Measurements from ENCODE around the gene PPP4C. TPM values are rescaled to one million over a fixed set of nuclear protein-coding genes. Genes with fewer than 3 reads are reported as not detected.
"Not testable (repeated sequence)": the region's sequence is repeated elsewhere in the genome, so short reads cannot be mapped to it uniquely, and the experiment has no call there.

PPP4C gene
- total and polyA plus RNA-seq, 9 donors, result 39.4 to 77.4 (median 70.4) TPM

DNA sequence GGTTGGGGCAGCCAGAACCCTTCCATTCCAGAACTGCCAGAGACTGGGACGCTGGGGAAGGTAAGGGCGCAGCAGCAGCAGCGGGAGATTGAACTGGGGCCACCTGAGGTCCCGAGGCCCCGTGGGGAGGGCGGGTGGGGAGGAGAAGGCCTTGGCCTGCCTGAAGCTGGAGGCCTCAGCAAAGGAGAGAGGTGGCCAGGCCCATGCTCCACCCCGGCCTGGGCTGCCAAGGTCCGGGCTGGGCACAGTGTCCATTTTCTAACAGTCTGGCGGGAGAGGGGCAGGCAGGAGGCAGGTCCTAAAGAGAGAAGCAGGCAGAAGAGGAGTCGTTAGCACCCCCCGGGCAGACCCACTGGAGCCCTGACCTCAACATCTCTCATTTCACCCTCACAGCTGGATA, 38.6 kb downstream of the PPP4C start:
- H3K4me3 ChIP-seq (ENCODE audit: low read length), result no peak overlapping the region
- H3K36me3 ChIP-seq (ENCODE audit: control insufficient read depth, insufficient read depth, low read length), result peaks cover 64% of the 10 kb centered on the region
- H3K27me3 ChIP-seq (ENCODE audit: control insufficient read depth, insufficient read depth, low read length), result no peaks in the 10 kb centered on the region
- peaks cover 19% of the 10 kb centered on the region for H3K4me1 ChIP-seq (ENCODE audit: control insufficient read depth, insufficient read depth, low read length)
- no peak for DNase-seq
- no peak overlapping the region for H3K27ac ChIP-seq (ENCODE audit: low read length)
- 76% methylated on average over 4 of the region's 11 CpGs for WGBS (ENCODE audit: insufficient coverage)
- no peaks in the 10 kb centered on the region for H3K9me3 ChIP-seq (replicated peaks; ENCODE audit: control insufficient read depth, low read depth, low read length)

DNA sequence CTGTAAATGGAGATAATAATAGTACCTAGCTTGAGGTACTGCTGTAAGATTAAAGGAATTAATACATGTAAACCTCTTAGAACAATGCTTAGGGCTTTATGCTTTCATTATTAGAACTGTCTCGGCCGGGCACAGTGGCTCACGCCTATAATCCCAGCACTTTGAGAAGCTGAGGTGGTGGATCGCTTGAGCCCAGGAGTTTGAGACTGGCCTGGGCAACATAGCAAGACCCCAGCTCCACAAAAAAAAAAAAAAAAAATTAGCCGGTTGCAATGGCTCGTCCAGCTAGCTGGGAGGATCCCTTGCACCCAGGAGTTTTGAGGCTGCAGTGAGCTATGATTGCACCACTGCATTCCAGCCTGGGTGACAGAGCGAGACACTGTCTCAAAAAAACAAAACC, 39.0 kb downstream of the PPP4C start:
- H3K4me3 ChIP-seq (ENCODE audit: low read length); DNase-seq; H3K9me3 ChIP-seq (replicated peaks; ENCODE audit: control insufficient read depth, low read depth, low read length); H3K27ac ChIP-seq (ENCODE audit: low read length); H3K27me3 ChIP-seq (ENCODE audit: control insufficient read depth, insufficient read depth, low read length): not testable (repeated sequence)
- 100% methylated on average over 3 of the region's 7 CpGs for WGBS (ENCODE audit: insufficient coverage)
- Histone ChIP-seq H3K4me1 (ENCODE audit: control insufficient read depth, insufficient read depth, low read length) (peaks cover 19% of the 10 kb centered on the region), H3K36me3 (ENCODE audit: control insufficient read depth, insufficient read depth, low read length) (peaks cover 64% of the 10 kb centered on the region)

DNA sequence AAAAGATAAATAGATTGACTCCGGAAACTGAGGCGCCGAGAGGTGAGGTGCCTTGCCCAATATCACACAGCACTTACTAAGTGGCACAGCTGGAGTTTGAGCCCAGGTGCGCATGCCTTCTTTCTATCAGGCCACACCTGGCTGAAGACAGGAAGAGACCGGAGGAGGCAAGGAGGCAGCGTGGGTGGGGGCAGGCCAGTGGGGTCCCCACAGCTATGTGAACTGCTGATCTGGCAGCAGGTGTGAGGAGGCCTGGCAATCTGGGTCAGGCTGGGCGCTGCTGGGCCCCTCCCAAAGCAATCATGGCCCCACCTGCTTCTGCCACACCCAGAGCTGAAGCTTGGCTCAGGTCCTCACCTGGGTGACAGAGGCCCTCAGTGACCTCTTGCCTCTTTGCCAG, 39.4 kb downstream of the PPP4C start:
- Histone ChIP-seq H3K4me1 (ENCODE audit: control insufficient read depth, insufficient read depth, low read length) (peaks cover 21% of the 10 kb centered on the region), H3K4me3 (ENCODE audit: low read length) (no peak overlapping the region), H3K9me3 (replicated peaks; ENCODE audit: control insufficient read depth, low read depth, low read length) (no peaks in the 10 kb centered on the region), H3K36me3 (ENCODE audit: control insufficient read depth, insufficient read depth, low read length) (peaks cover 67% of the 10 kb centered on the region), H3K27ac (ENCODE audit: low read length) (no peak overlapping the region), H3K27me3 (ENCODE audit: control insufficient read depth, insufficient read depth, low read length) (no peaks in the 10 kb centered on the region)
- DNase-seq, result no peak
- 87% methylated on average over 3 of the region's 7 CpGs for WGBS (ENCODE audit: insufficient coverage)

DNA sequence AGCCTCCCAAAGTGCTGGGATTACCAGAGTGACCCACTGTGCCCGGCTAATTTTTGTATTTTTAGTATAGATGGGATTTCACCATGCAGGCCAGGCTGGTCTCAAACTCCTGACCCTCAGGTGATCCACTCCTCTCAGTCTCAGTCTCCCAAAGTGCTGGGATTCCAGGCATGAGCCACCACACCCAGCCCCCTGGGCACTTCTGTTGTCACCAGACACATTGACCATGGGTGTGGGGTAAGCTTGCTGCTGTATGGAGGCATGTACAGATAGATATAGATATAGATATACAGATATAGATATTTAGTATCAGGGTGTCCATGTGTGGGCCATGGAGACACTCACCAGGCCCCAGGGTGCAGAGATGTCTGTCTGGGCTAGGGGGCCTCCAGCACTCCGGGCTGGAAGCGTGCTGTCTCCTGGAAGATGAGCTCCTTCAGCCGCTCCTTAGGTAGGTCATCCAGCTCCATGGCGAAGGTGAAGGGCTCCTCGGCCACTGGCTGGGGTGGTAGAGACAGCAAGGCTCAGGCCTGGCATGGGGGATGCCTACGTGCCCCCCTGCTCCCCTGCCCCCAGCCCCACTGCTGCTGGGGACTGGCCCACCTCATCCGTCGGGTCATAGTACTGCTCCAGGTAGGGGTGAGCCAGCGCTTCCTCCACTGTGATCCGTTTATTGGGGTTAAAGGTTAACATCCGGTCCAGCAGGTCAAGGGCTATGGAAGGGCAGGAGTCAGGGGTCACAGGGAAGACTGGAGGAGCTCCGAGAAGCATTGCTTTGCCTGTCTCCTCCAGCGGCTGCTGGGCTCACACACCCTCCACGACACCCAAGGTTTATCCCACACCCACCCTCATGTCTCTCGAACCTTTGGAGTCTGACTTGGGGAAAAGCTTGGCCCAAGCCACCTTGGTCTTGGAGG, 40.8 kb downstream of the PPP4C start:
- 59% methylated on average over 5 of the region's 16 CpGs for WGBS (ENCODE audit: insufficient coverage)
- no peak for DNase-seq
- H3K36me3 ChIP-seq (ENCODE audit: control insufficient read depth, insufficient read depth, low read length), result peaks cover 78% of the 10 kb centered on the region
- peaks cover 18% of the 10 kb centered on the region for H3K4me1 ChIP-seq (ENCODE audit: control insufficient read depth, insufficient read depth, low read length)
- no peak overlapping the region for H3K4me3 ChIP-seq (ENCODE audit: low read length)
- no peaks in the 10 kb centered on the region for H3K27me3 ChIP-seq (ENCODE audit: control insufficient read depth, insufficient read depth, low read length)
- no peaks in the 10 kb centered on the region for H3K9me3 ChIP-seq (replicated peaks; ENCODE audit: control insufficient read depth, low read depth, low read length)
- H3K27ac ChIP-seq (ENCODE audit: low read length), result no peak overlapping the region

DNA sequence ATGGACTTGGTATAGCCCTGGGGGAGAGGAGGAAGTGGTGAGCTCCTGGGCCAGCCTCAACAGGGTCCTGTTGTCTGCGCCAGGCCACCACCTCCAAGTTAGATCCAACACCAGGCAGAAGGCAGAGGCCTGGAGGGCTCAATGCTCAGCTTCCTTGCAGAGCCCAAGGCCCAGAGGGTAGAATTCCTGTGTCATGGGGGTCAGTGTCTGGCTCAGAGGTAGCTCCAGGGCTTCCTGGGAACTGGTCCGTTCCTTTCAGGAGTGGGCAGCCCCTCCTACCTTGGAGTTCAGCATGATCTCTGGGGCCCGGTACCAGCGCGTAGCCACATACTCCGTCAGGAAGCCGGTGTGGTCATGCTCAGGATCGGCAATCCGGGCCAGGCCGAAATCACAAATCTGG, 42.0 kb downstream of the PPP4C start:
- Histone ChIP-seq H3K27ac (ENCODE audit: low read length) (no peak overlapping the region), H3K27me3 (ENCODE audit: control insufficient read depth, insufficient read depth, low read length) (no peaks in the 10 kb centered on the region), H3K4me3 (ENCODE audit: low read length) (no peak overlapping the region), H3K4me1 (ENCODE audit: control insufficient read depth, insufficient read depth, low read length) (peaks cover 28% of the 10 kb centered on the region), H3K36me3 (ENCODE audit: control insufficient read depth, insufficient read depth, low read length) (peaks cover 75% of the 10 kb centered on the region), H3K9me3 (replicated peaks; ENCODE audit: control insufficient read depth, low read depth, low read length) (no peaks in the 10 kb centered on the region)
- 90% methylated on average over 9 of the region's 10 CpGs for WGBS (ENCODE audit: insufficient coverage)
- no peak for DNase-seq

DNA sequence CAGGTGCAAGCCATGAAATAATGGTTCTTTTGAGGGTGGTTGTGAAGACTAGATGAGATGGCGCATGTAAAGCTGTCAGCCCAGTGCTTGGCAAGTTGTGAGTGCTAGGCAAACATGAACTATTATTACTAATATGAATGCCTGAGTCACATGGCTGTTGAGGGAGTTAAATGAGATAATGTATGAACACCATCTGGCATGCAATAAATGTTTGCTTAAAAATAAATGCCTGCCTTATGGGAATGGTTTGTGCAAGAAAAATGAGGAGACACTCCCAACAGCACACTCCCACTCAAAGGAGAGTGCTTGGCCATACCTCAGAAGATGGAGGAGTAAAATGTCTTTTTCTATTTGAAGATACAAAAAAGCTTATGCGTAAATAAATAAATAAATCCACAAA, 43.6 kb downstream of the PPP4C start:
- H3K4me1 ChIP-seq (ENCODE audit: control insufficient read depth, insufficient read depth, low read length), result peaks cover 27% of the 10 kb centered on the region
- H3K27ac ChIP-seq (ENCODE audit: low read length), result no peak overlapping the region
- H3K27me3 ChIP-seq (ENCODE audit: control insufficient read depth, insufficient read depth, low read length), result no peaks in the 10 kb centered on the region
- DNase-seq, result no peak
- no peak overlapping the region for H3K4me3 ChIP-seq (ENCODE audit: low read length)
- no CpG with 5 or more reads among the region's 2 CpGs for WGBS (ENCODE audit: insufficient coverage)
- no peaks in the 10 kb centered on the region for H3K9me3 ChIP-seq (replicated peaks; ENCODE audit: control insufficient read depth, low read depth, low read length)
- peaks cover 63% of the 10 kb centered on the region for H3K36me3 ChIP-seq (ENCODE audit: control insufficient read depth, insufficient read depth, low read length)

DNA sequence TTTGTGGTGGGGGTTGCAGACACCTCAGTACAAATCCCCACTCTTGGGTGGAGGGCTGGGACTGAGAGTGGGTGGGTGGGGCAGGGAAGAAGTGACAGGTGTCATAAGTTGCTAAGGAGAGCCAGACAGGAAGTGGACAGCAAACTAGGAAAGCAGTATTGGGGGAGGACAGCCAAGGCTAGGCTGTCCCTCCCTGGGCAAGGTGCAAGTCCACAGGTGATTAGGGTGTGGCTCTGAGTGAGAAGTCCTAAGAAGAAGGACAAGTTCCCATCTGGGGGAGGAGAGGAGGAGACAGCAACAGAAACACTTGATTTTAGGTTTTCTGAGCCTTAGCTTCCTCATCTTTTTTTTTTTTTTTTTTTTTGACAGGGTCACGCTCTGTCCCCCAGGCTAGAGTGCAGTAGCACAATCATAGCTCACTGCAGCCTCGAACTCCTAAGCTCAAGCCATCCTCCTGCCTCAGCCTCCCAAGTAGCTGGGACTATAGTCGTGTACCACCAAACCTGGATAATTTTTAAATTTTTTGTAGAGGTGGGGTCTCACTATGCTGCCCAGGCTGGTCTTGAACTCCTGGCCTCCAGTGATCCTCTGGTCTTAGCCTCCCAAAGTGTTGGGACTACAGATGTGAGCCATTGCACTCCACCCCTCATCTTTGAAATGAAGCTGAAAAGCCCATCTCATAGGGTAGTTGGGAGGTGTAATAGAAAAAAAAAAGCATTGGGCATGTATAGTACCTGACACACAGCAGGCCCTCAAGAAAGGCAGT, 44.7 kb downstream of the PPP4C start:
- no CpG with 5 or more reads among the region's 3 CpGs for WGBS (ENCODE audit: insufficient coverage)
- no peak overlapping the region for H3K27ac ChIP-seq (ENCODE audit: low read length)
- peaks cover 56% of the 10 kb centered on the region for H3K36me3 ChIP-seq (ENCODE audit: control insufficient read depth, insufficient read depth, low read length)

DNA sequence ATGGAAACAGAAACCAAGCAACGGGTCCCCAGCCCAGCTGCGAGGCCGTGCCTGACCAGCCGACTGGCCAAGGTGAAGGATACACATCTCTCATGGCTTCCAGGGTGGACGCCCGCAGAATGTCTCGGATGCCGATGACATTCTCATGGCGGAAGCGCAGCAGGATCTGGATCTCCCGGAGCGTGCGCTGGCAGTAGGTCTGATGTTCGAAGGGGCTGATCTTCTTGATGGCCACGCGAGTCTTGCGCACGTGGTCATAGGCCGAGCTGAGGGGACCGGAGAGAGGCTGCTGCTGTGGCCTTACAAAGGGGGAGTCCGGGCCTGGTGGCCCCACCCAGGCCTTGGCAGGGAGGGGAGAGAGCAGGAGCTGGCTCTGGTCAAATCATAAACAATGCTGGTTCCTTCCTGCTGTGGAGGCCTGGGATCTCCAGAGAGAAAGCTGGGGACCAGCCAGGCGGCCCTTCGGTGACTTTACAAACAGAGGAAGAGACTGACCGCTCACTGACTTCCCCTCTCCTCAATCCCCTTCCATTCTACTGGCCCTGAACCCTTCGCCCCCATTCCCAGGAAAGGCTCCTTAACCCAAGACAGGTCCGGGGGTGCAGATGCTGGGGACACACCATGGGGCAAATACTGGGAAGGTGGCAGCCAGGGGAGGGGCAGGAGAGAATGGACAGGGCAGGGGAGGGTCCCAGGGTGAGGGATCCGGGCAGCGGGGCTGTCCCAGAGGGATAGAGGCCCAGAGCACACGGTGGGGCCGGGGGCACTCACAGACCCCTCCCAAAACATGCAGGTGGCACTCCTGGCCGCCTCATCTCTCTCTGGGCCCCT, 46.2 kb downstream of the PPP4C start:
- Histone ChIP-seq H3K9me3 (replicated peaks; ENCODE audit: control insufficient read depth, low read depth, low read length) (no peaks in the 10 kb centered on the region), H3K27ac (ENCODE audit: low read length) (peak overlapping the region; percentile 98), H3K4me3 (ENCODE audit: low read length) (peak overlapping the region; percentile 61), H3K4me1 (ENCODE audit: control insufficient read depth, insufficient read depth, low read length) (peaks cover 22% of the 10 kb centered on the region), H3K27me3 (ENCODE audit: control insufficient read depth, insufficient read depth, low read length) (no peaks in the 10 kb centered on the region), H3K36me3 (ENCODE audit: control insufficient read depth, insufficient read depth, low read length) (peaks cover 43% of the 10 kb centered on the region)
- peak; percentile 87 for DNase-seq
- 29% methylated on average over 26 of the region's 31 CpGs for WGBS (ENCODE audit: insufficient coverage)

More for the DNA sequence above, 44.7 kb downstream of the PPP4C start:
- DNase-seq, result no peak
- no peak overlapping the region for H3K4me3 ChIP-seq (ENCODE audit: low read length)
- peaks cover 22% of the 10 kb centered on the region for H3K4me1 ChIP-seq (ENCODE audit: control insufficient read depth, insufficient read depth, low read length)
- no peaks in the 10 kb centered on the region for H3K27me3 ChIP-seq (ENCODE audit: control insufficient read depth, insufficient read depth, low read length)
- no peaks in the 10 kb centered on the region for H3K9me3 ChIP-seq (replicated peaks; ENCODE audit: control insufficient read depth, low read depth, low read length)

DNA sequence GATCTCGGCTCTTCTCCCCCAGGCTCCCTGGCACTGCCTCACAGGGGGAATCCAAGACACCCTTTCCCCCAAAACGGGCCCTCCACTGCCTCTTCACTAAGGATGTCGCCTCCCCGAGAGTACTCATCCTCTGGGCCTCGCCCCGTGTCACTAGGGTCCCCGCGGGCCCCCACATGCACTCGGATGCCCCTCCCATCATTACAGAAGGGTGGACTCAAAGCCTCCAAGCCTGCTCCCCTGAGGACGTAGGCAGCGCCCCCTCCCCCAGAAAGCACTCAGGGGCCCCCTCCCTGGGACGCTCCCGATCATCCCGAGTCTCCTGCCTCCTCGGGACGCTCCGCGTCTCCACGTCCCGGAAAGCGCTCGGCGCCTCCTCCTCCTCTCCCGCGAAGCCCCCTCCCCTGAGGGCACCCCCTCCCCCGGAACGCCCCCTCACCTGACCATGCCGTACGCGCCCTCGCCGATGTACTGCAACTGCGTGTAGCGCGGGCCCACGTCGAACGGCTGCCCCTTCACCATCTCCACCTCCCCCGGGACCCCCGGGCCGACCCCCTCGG, 46.9 kb downstream of the PPP4C start:
- H3K9me3 ChIP-seq (replicated peaks; ENCODE audit: control insufficient read depth, low read depth, low read length), result no peaks in the 10 kb centered on the region
- H3K4me1 ChIP-seq (ENCODE audit: control insufficient read depth, insufficient read depth, low read length), result peaks cover 22% of the 10 kb centered on the region
- peak overlapping the region; percentile 61 for H3K4me3 ChIP-seq (ENCODE audit: low read length)
- peaks cover 36% of the 10 kb centered on the region for H3K36me3 ChIP-seq (ENCODE audit: control insufficient read depth, insufficient read depth, low read length)
- WGBS (ENCODE audit: insufficient coverage), result 0% methylated on average over 29 of the region's 42 CpGs
- H3K27ac ChIP-seq (ENCODE audit: low read length), result peak overlapping the region; percentile 98
- peak; percentile 73 for DNase-seq
- H3K27me3 ChIP-seq (ENCODE audit: control insufficient read depth, insufficient read depth, low read length), result no peaks in the 10 kb centered on the region

Measured in muscle of leg (tissue), 11 donors.